ENCODE measurements around the gene ISM2.
"Not testable (repeated sequence)": the region's sequence is repeated elsewhere in the genome, so short reads cannot be mapped to it uniquely, and the experiment has no call there.

Gene ISM2

DNA sequence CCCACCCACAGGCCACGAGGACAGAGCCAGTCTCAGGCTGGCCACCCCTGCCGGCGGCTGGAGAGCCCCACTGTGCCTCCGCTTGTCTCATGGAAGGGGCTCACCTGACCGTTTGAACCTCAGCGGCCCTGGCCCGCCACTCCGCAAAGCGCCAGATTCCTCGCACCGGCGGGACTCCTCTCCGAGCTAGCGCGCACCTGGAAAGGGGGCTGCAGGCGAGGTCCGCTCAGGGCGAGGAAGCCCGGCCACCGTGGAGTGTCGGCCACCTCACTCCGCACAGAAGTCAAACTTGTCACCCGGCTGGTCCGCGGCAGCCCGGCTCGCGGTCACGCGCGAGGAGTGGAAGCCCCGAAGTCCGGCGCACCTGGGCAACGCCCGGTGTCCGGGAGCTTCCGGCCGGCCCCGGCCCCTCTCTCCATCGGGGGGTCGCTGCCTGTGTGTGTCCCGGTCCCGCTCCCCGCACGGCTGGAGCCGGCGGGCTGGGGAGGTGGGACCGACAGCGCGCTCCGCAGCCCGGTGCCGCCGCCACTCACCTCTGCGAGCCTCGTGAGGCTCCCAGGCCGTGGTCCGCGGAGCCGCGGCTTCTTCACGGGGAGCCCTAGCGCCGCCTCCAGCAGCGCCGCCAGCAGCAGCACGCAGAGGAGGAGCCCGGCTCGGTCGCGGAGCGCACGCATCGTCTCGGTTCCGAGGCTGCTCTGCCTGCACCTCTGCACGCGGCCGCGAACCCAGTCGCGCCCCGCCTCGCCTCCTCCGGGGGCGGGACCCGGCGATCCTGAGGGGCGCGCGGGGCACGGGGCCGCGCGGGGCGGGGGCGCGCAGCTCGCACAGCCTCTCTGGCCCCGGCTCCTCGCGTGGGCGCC lies at the start of gene ISM2:
ISM2 (minus strand) TSS at position 697 of the 860 bp plus-strand sequence; CDS start at position 674, 23 bp downstream.
- no peak for DNase-seq (ENCODE audit: low read depth)
- no peak for TF ChIP-seq CTCF (conservative IDR thresholded peaks at IDR 0.05; ENCODE audit: low read depth, low read length)
- H3K4me3 ChIP-seq (ENCODE audit: low read length) = peak within 1 kb of the TSS; percentile 34

- no peak for DNase-seq (ENCODE audit: low read depth)
- peak; percentile 19 for TF ChIP-seq CTCF (conservative IDR thresholded peaks at IDR 0.05; ENCODE audit: low read depth, low read length)
- no peak overlapping the region for H3K4me3 ChIP-seq (ENCODE audit: low read length)
Measured at GRCh38 chr14:77547512-77548180, 49.0 kb upstream of the ISM2 start.

- not testable (repeated sequence) for H3K4me3 ChIP-seq (ENCODE audit: low read length); DNase-seq (ENCODE audit: low read depth)
Measured at GRCh38 chr14:77545171-77545570, 46.6 kb upstream of the ISM2 start.

DNA sequence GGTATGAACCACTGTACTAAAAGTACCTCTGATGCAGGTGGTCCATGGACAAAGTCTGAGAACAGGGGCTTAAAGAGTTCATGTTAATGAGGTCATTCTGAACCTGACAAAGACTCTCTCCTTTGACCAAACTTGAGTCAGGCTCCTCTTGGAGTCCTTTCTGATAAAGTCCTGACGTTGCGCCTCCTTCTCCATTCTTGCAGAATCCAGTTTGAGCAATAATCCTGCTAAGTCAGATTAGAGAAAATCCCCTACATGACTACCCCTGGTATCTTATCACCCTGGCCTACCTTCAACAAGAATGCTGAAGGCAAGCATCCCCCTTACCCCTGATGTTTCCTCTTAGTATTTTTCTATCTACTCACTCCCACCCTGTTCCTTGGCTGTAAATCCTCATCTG lies 46.0 kb upstream of the ISM2 start:
- no peak for DNase-seq (ENCODE audit: low read depth)
- no peak for TF ChIP-seq CTCF (conservative IDR thresholded peaks at IDR 0.05; ENCODE audit: low read depth, low read length)

DNA sequence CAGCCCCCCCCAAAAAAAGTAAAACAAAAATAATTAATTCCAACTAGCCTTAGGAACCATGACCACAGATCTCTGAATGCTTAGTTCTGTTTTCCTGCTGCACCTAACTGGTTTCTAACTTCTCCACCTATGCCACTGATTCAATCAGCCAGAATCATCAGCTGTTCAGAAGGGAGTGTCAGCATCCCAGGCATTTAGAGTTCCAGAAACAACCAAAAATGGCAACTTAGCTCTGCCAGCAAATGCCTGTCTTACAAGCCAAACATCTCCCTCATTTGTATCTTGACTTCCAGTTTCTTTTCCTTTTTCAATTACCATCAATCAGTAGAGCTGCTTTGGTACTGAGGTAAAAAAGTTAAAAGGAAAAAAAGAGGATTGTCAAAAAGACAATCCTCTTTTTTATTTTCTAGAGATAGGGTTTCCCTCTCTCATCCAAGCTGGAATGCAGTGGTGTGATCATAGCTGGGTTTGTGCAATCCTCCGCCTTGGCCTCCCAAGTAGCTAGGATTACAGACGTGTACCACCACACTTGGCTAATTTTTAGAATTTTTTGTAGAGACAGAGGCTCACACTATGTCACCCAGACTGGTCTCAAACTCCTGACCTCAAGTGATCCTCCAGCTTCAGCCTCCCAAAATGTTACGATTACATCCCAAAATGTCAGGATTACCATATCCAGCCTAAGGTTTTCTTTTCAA lies 45.2 kb upstream of the ISM2 start:
- no peak for TF ChIP-seq CTCF (conservative IDR thresholded peaks at IDR 0.05; ENCODE audit: low read depth, low read length)
- DNase-seq (ENCODE audit: low read depth) = no peak
- H3K4me3 ChIP-seq (ENCODE audit: low read length) = no peak overlapping the region

More for the DNA sequence above, 46.0 kb upstream of the ISM2 start:
- H3K4me3 ChIP-seq (ENCODE audit: low read length) = no peak overlapping the region

- TF ChIP-seq CTCF (conservative IDR thresholded peaks at IDR 0.05; ENCODE audit: low read depth, low read length) = no peak
- H3K4me3 ChIP-seq (ENCODE audit: low read length) = no peak overlapping the region
- DNase-seq (ENCODE audit: low read depth) = no peak
Measured at GRCh38 chr14:77543240-77543551, 44.6 kb upstream of the ISM2 start.

- peak overlapping the region; percentile 27 for H3K4me3 ChIP-seq (ENCODE audit: low read length)
- DNase-seq (ENCODE audit: low read depth) = peak; percentile 93
- TF ChIP-seq CTCF (conservative IDR thresholded peaks at IDR 0.05; ENCODE audit: low read depth, low read length) = no peak
Measured at GRCh38 chr14:77542421-77543239, 44.0 kb upstream of the ISM2 start.

All from retinal pigment epithelial cell (primary cell).